ENCODE results near the gene CLDN11.
A peak's percentile ranks its signal among the peaks of the same experiment; 100 is the strongest.

The CLDN11 gene

GRCh38 chr3:170428095-170428494, 9.4 kb downstream of the CLDN11 start:
- no peak for DNase-seq

DNA sequence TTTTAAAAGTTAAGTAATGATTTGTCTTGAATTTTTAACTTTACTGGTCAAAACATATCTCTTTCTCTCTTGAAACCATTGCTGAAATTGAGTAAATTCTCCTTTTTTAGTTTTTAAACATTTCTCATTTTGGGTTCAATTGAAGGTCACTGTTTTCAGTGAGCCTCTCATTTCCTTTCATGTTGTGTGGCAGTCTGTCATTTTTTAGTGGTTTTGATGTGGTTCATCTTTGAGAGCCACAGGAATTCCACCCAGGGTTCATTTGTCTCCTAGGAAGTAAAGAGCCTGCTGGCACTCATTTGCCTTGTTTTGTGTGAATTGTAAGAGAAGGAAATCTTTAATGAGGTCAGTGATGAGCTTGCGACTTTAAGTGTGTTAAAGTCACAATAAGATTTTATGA, 10.4 kb downstream of the CLDN11 start:
- DNase-seq, result no peak

GRCh38 chr3:170431054-170431453, 12.4 kb downstream of the CLDN11 start:
- DNase-seq, result no peak

GRCh38 chr3:170432416-170432815, 13.7 kb downstream of the CLDN11 start:
- no peak for DNase-seq

DNA sequence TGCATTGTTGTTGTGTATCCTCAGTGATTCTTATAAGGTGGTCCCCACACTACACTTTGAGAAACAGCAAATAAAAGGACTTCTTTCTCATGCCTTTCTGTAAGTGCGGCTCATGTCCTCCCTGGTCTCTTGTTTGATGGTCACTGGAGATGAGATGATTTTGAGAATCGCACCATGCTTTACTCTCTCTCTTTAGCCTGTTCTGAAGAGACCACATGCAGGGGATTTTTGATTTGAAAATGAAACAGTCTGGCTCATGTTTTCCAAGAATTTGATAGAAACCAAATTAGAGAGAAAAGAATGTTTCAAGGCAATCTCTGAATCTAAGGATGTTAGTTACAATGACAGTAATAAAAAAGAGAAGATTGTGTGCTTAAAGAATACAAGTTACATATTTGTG, 18.0 kb downstream of the CLDN11 start:
- DNase-seq, result no peak

DNA sequence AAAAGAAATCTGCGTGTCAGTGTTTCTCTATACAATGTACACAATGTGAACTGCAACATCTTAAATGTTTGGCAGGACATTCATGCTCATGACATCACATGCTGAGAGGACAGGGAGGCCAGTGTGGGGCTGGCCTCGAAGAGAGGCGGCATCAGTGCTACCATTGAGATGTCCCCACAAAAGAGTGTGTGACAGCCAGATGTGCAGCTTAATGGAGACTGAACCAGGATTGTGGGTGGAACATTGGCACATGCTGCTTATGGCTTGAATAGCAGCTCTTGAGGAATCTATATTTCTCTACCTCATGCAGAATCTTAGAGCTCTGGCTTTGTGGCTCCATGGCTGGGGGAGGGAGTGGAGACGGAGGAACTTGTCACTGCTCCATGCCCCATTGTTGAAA, 18.5 kb downstream of the CLDN11 start:
- DNase-seq, result no peak

DNA sequence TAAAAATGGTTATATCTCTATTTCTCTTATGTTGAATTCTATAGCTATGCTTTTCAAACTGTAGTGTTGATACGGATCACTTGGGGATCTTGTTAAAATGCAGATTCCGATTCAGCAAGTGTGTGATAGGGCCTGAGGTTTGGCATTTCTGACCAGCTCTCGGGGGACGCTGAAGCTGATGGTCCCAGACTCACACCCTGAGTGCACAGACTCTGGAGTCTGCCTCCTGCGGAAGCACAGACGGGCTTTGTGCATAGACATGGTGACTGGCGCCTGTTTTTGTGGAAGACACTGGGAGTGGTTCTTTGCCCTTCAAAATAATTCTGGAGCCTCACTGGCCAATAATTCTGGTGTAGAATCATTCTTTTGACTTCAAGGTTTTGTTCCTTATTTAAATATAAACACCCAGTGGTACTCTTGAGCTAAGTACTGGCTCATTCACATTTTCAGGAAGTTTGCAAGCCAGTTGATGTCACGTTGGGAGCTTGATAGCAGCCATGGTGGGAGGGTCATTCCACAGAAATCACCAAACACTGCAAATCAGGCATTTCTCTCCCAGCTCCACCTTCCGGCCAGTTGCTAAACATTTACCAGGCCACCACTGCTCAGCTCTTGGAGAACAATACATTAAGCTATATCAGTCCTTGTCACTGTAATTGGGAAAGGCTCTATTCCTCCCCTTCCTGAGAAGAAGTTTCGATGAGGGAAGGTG, 19.2 kb downstream of the CLDN11 start:
- DNase-seq, result no peak

DNA sequence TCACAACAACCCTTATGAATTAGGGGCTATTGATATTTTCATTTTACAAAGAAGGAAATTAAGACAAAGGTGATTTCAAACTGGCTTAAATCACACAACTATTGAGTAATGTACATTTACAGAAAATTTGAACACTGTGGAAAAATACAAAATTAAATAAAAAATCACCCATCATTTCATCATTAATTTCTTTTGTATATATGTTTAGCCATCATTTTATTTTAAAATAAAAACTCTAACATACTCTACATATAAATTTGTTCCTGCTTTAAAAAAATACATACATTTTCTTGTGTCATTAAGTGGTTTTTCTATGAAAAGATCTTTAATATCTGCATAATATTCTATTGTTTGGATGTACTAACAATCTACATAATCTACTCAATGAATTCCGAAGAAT, 20.2 kb downstream of the CLDN11 start:
- DNase-seq, result no peak

DNA sequence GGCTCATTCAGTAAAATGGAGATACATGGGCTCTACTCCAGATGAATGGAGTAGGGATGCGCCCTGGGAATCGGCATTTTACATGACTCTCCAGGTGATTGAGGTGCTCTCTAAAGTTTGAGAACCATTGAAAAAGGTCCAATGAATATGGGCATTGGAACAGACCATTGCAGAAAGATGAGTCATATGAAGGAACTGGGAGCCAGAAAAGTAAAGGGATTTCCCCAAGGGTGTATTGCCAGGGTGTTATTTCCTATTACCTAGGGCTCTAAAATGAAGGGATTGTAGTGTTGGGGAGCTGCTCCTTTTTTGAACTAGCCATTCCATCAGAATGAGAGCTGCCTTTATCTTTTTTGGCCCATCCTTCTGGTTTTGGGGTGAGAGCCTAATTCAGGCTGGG, 21.7 kb downstream of the CLDN11 start:
- DNase-seq, result no peak

DNA sequence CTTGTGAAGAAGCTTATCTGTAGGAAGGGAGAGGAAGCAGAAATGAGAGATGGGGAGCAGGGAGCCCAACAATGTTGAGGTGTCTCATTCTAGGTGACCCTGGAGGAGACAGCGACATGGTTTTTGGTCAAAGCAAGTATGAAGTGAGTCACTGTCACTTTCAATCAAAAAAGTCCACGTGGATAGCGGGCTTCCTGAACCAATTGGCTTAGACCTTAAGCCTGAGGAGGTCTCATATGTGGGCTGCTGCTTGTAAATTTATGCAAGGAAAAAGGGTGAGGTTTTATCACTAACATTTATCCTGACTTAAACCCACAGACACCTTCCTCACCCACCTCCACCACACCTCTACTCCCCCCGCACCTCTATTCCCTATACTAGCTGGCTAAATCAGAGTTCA, 22.7 kb downstream of the CLDN11 start:
- DNase-seq, result no peak

DNA sequence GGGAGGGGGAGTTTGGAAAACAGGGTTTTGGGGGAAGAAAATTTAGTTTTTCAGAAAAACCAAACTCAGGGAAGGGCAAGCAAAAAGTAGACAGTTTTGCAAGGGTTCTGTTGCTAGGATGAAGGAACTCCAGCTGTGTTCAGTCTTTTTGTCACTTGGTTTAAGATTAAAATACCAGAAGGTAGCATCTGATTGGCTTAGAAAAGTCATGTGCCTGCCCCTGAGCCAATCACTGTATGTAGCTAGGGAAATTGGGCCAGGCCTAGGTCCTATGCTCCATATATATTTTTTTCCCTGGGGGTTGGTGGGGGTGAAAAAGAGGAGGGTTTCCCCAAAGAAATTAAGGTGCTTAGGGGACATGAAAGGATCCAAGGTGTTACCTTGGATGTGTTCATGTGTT, 24.3 kb downstream of the CLDN11 start:
- no peak for DNase-seq

DNA sequence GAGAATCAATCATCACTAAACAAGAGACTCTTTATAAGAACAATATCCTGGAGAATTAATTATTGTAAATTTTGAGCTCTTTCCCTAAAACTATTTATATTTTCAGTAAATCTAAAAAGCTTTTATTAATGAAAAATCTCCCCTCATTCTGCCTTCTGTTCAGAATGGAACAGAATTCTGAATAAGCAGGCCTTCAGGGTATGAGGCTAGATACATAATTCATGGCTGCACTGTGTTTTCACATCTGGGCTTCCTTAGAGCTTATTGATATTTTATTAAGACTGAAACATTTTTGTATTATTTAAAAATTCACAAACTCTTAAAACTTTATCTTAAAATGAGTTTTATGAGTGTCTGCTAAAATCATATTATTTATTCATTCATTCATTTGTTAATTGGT, 24.8 kb downstream of the CLDN11 start:
- no peak for DNase-seq

GRCh38 chr3:170448584-170448983, 29.9 kb downstream of the CLDN11 start:
- no peak for DNase-seq

- DNase-seq, result no peak
Observed at GRCh38 chr3:170450039-170450438, 31.4 kb downstream of the CLDN11 start.

DNA sequence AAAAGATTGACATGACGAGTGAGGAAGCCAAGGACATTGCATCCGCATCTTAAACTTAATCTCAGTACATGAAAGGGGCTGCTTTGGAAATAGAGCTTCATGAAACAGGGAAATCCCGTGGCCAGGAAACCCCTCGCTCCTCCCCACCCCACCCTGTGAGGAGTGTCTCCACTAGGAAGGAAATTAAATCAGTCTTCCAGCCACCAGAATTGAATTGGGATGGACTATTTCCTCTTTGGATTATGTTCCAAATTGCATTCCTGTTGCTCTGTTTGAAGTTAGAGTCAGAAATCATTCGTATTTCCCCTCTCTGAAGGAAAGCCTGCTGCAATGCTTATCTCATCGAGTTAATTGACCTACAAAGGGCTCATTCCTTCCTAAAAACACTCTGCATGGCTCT, 35.8 kb downstream of the CLDN11 start:
- no peak for DNase-seq

DNA sequence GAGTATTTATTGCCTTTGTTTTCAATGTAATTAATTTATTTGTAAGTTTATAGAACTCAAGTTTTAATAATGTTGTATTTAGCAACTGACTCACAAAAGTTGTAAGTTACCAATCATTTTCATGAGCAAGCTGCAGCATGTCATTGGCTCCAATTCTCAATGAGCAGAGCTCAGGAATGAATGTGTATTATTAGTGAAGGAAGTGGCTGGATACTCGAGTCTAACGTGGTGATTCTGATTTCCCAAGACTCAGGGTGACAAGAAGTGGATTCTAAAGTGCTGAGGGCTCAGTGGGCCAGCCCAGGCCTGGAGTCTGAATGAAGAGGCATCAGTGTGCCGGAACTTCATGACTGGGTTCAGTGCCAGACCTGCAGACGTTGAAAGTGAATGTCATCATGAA, 39.6 kb downstream of the CLDN11 start:
- DNase-seq, result no peak

GRCh38 chr3:170463011-170463410, 44.3 kb downstream of the CLDN11 start:
- no peak for DNase-seq

DNA sequence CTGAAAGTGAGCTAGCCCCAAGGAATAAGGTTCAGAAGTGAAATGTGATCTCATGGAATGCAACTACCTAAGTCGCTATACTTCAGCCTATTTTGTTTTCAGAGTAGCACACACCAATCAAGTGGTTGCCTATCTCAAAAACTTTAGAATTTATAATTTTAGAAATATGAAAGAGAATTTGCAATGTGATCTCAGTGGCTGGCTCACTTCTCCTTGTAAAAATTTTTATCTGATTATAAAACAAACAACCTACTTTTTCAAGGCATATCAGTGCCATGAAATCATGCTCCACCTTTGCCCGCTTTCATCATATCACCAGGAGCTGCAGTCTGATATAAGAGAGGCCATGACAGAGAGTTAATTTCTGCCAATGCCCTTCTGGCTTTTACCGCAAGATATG, 47.3 kb downstream of the CLDN11 start:
- DNase-seq, result no peak

- no peak for DNase-seq
Observed at GRCh38 chr3:170467007-170467406, 48.3 kb downstream of the CLDN11 start.

DNA sequence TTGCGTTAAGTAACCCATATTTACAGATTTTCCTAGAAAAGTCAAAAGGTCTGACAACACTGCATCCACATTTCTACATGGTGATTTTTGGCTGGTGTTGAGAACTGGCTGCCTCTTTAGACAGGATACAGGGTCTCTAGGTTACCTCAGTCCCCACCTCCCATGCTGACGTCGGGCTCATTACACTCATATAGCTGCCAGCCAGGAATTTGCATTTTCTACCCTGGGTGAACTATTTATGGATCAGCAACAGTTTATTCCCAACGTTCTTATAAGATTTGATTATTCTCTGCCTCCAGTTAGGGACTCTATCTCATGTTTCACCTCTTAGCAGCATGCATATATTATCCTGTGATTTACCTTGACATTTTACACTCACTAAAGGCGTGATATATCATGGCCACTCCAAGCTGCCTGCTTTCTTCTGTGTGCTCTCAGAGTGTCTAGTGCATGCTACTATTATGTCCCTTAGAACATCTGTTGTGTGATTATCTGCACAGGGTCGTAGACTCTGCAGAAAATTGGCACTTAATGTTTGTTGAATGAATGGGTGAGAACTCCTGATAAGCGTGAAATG, 49.0 kb downstream of the CLDN11 start:
- peak; percentile 35 for DNase-seq

- DNase-seq, result peak; percentile 90
Observed at GRCh38 chr3:170469151-170470062, 50.7 kb downstream of the CLDN11 start.

GRCh38 chr3:170470063-170471016, 51.7 kb downstream of the CLDN11 start:
- no peak for DNase-seq

DNA sequence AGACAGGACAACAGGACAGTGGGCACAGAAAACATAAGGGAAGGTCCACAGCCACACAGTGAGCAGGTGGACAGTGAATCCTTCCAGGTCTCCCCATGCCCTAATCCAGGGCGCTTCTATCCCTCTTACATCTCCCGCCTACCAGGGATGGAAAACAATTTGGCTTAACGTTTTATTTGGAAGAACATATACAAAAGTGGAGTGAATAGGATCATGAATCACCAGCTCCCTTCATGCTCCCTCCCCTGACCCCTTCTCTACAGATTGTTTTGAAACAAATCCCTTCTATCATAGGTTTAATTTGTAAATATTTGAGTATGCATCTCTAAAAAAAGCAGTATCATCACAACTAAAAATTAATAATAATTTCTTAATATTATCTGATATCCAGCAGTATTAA, 52.5 kb downstream of the CLDN11 start:
- no peak for DNase-seq
